GM12878 (cell line): Measurements from ENCODE around the gene TRPM5. TPM values are rescaled to one million over a fixed set of nuclear protein-coding genes. Genes with fewer than 3 reads are reported as not detected.

Source experiments
- ATAC-seq: fragments of 200-7000 bp; cut with Tn5 transposase; 3 replicates; pipeline ENCODE4 v1.9.1; 2020; ENCODE audit warnings: mild to moderate bottlenecking, moderate library complexity
- BruUV-seq: library from RNA; stranded (reverse); fragments of 400-500 nt; replicated peaks from 2 replicates; lab custom pipeline; 2021; lab: Mats Ljungman, UMichigan
- CTCF ChIA-PET: fragments of 300-600 bp; sonication (Branson Sonifier 250); formaldehyde crosslinking; extraction: SDS; loops from one replicate; lab custom pipeline; 2021; ENCODE audit warnings: inconsistent platforms; lab: Yijun Ruan, JAX
- POLR2A ChIA-PET: fragments of 350-600 bp; formaldehyde crosslinking; extraction: SDS; loops from one replicate; lab custom pipeline; 2021; ENCODE audit warnings: inconsistent platforms; lab: Charles Lee
- RAD21 ChIA-PET: fragments of 300-600 bp; sonication (Branson Sonifier 250); formaldehyde crosslinking; loops from one replicate; lab custom pipeline; 2023; ENCODE audit warnings: antibody characterized with exemption; ENCODE audit not compliant: unreplicated experiment; lab: Charles Lee
- SMC1A ChIA-PET: fragments of 300-600 bp; sonication (Branson Sonifier 250); formaldehyde crosslinking; loops from one replicate; lab custom pipeline; 2023; ENCODE audit not compliant: unreplicated experiment, uncharacterized antibody; lab: Charles Lee
- DNase-seq: peaks from one replicate; pipeline ENCODE4 v3.0.0-alpha.2; 2011; ENCODE audit warnings: low read depth, low spot score
- FAIRE-seq: peaks from 3 replicates; lab custom pipeline; 2011; peaks lifted over from hg19 to GRCh38; lab: Jason Lieb, UNC
- H2AFZ ChIP-seq: 2 replicates; pipeline ENCODE4 v1.6.0; 2011; ENCODE audit warnings: low read depth, low read length, control low read depth; ENCODE audit not compliant: control insufficient read depth
- H3K27ac ChIP-seq: 2 replicates; pipeline ENCODE4 v1.5.1; 2011; ENCODE audit warnings: control low read depth; ENCODE audit not compliant: control insufficient read depth, insufficient read depth
- H3K27me3 ChIP-seq, 2 experiments: replicated peaks in 1 of 2; 2 replicates each; pipeline versions ENCODE4 v1.6.0 to v1.6.1; 2011; ENCODE audit warnings: low read length in 1 of 2; ENCODE audit not compliant: control insufficient read depth in 2 of 2, insufficient read depth in 2 of 2
- H3K36me3 ChIP-seq, 2 experiments: 2 replicates each; pipeline ENCODE4 v1.5.1; 2011; ENCODE audit warnings: low read length in 1 of 2; ENCODE audit not compliant: control insufficient read depth in 2 of 2, insufficient read depth in 2 of 2
- H3K4me1 ChIP-seq: 2 replicates; pipeline ENCODE4 v1.6.1; 2011; ENCODE audit warnings: mild to moderate bottlenecking, low read length, moderate library complexity, mixed read lengths; ENCODE audit not compliant: control insufficient read depth, insufficient read depth
- H3K4me2 ChIP-seq: 2 replicates; pipeline ENCODE4 v1.6.0; 2011; ENCODE audit warnings: control low read depth; ENCODE audit not compliant: control insufficient read depth, insufficient read depth
- H3K4me3 ChIP-seq: fragments of 200-600 bp; sonication (generic); 2 replicates; pipeline ENCODE4 v1.5.1; 2016
- H3K79me2 ChIP-seq: 2 replicates; pipeline ENCODE4 v1.6.0; 2011; ENCODE audit warnings: low read length; ENCODE audit not compliant: control insufficient read depth, insufficient read depth
- H3K9ac ChIP-seq: 2 replicates; pipeline ENCODE4 v1.8.0; 2011; ENCODE audit warnings: low read length, control low read depth, mixed read lengths; ENCODE audit not compliant: control insufficient read depth, insufficient read depth
- H3K9me3 ChIP-seq: replicated peaks from 3 replicates; pipeline ENCODE4 v1.5.1; 2011; ENCODE audit warnings: mild to moderate bottlenecking, low read length; ENCODE audit not compliant: control insufficient read depth, insufficient read depth
- H4K20me1 ChIP-seq: 2 replicates; pipeline ENCODE4 v1.6.0; 2011; ENCODE audit not compliant: control insufficient read depth, insufficient read depth
- CBX5 ChIP-seq: sonication (generic); IDR thresholded peaks from 2 replicates; pipeline ENCODE4 v1.6.1; 2016; ENCODE audit warnings: low read depth, moderate library complexity, mild to moderate bottlenecking, inconsistent platforms
- CEBPB ChIP-seq, 2 experiments: fragments of 150-350 bp in 1 of 2; IDR thresholded peaks; 2 replicates each; pipeline ENCODE4 v1.6.1; 2012 to 2014; ENCODE audit warnings: low read depth in 2 of 2, low read length in 2 of 2, borderline replicate concordance in 1 of 2, inconsistent platforms in 1 of 2
- CTCF ChIP-seq, 3 experiments: IDR thresholded peaks in 2 of 3; conservative IDR thresholded peaks in 1 of 3; 2 replicates each; pipeline ENCODE4 v1.5.1; 2011; ENCODE audit warnings: low read depth in 3 of 3, low read length in 3 of 3, mild to moderate bottlenecking in 3 of 3, control low read depth in 2 of 3, moderate library complexity in 2 of 3, inconsistent platforms in 1 of 3, mixed read lengths in 1 of 3; ENCODE audit not compliant: control insufficient read depth in 2 of 3, insufficient read depth in 1 of 3; ENCODE audit errors: extremely low read depth in 1 of 3
- ETV6 ChIP-seq, 2 experiments: fragments of 450-650 bp in 1 of 2; IDR thresholded peaks in 1 of 2; conservative IDR thresholded peaks in 1 of 2; 2 replicates each; pipeline ENCODE4 v1.6.1; 2014; ENCODE audit warnings: antibody characterized with exemption in 1 of 2, borderline replicate concordance in 1 of 2, low read depth in 1 of 2, mild to moderate bottlenecking in 1 of 2, moderate library complexity in 1 of 2
- NR2F1 ChIP-seq: fragments of 450-650 bp; conservative IDR thresholded peaks from 2 replicates; pipeline ENCODE4 v1.6.1; 2017; ENCODE audit warnings: mild to moderate bottlenecking
- SRF ChIP-seq, 2 experiments: IDR thresholded peaks; 2 replicates each; pipeline ENCODE4 v1.6.1; 2011; ENCODE audit warnings: low read depth in 2 of 2, low read length in 2 of 2, mild to moderate bottlenecking in 1 of 2, moderate library complexity in 1 of 2
- STAT3 ChIP-seq: IDR thresholded peaks from 2 replicates; pipeline ENCODE4 v1.6.1; 2011; ENCODE audit warnings: low read depth, low read length, improper control_type of control experiment
- TCF7 ChIP-seq: IDR thresholded peaks from 2 replicates; pipeline ENCODE4 v1.6.1; 2014; ENCODE audit warnings: antibody characterized with exemption, borderline replicate concordance
- WGBS: methylation state at CpG from one replicate; pipeline ENCODE4 v1.1.6; 2016; ENCODE audit warnings: low lambda C conversion rate; ENCODE audit not compliant: insufficient replicate concordance, insufficient coverage; ENCODE audit errors: missing lambda C conversion rate; 5-methylcytosine and 5-hydroxymethylcytosine counted together
- in situ Hi-C: fragments of 300-500 bp; cut with MboI; formaldehyde crosslinking; loops from 9 replicates; pipeline ENCODE4 v1.14.3; 2018; ENCODE audit warnings: mixed read lengths
- intact Hi-C: fragments of 100-400 bp; cut with micrococcal nuclease; formaldehyde crosslinking; loops from one replicate; pipeline ENCODE4 v1.14.2; 2022; ENCODE audit not compliant: unreplicated experiment
- polyA plus RNA-seq, 11 experiments: library from polyadenylated mRNA; depleted of rRNA in 4 of 11; unstranded in 6 of 11; stranded (reverse) in 5 of 11; fragments of >200 nt; fragmentation: Nextera tagmentation in 4 of 11; fragmentation: Illumina TruSeq in 1 of 11; extraction: Ambion mirVana in 4 of 11; extraction: Trizol in 1 of 11; gene quantifications; 1 replicate in 1 of 11; 2 replicates in 10 of 11; pipeline versions ENCODE4 v1.2.1 to v1.2.3, GENCODE V29; 2011 to 2016; ENCODE audit warnings: inconsistent platforms in 2 of 11, missing spikeins in 2 of 11, low read depth in 1 of 11
- total RNA-seq, 4 experiments: library from RNA; depleted of rRNA in 3 of 4; stranded (reverse); fragments of >200 nt in 3 of 4; fragmentation: Illumina TruSeq in 1 of 4; extraction: Trizol in 1 of 4; gene quantifications; 2 replicates each; pipeline versions ENCODE4 v1.2.1 to v1.2.3, GENCODE V29; 2013 to 2021

TRPM5 gene
- total and polyA plus RNA-seq, 10 of the 15 experiments (the other 5 are each of a cell fraction or from before 2014, with no cell fraction given) = not detected

DNA sequence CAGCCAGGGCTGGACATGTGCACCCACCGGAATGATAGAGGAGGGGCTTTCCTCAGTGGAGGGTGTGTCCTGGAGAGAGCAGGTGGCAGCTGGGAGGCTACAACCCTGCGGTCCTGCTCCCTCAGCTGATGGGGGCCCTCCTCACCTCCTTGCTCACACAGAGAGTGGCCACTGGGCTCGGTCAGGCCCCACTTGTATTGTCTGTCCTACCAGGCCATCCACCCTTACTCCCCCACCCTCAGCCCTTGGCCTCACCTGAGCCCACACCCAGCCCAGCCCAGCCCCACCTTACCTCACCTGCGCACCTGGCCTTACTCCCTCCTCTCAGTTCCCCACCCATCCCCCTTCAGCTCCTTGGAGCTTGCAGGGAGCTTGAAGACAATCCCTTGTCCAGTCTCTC is 3.1 kb downstream of the TRPM5 start (continued):
- TF ChIP-seq CTCF (IDR thresholded peaks at IDR 0.05 in 2 of 3, conservative IDR thresholded peaks at IDR 0.05 in 1 of 3; ENCODE audit: control insufficient read depth in 2 of 3, extremely low read depth in 1 of 3, insufficient read depth in 1 of 3, low read depth in 3 of 3, low read length in 3 of 3) = no peak
- TF ChIP-seq, all 136 proteins: peak for 0

- no peak for TF ChIP-seq STAT3
- no peak for TF ChIP-seq SRF (IDR thresholded peaks at IDR 0.05; ENCODE audit: low read depth in 2 of 2, low read length in 2 of 2)
- TF ChIP-seq CBX5 = no peak
- no peak for TF ChIP-seq ETV6 (conservative IDR thresholded peaks at IDR 0.05 in 1 of 2, IDR thresholded peaks at IDR 0.05 in 1 of 2; ENCODE audit: borderline replicate concordance in 1 of 2, low read depth in 1 of 2)
- TF ChIP-seq NR2F1 = no peak
- TF ChIP-seq CEBPB (IDR thresholded peaks at IDR 0.05; ENCODE audit: borderline replicate concordance in 1 of 2, low read depth in 2 of 2, low read length in 2 of 2) = no peak
- TF ChIP-seq TCF7 = no peak
- H3K4me2 ChIP-seq = no peak overlapping the region
- in situ Hi-C loops = no loop called here
These were observed 3.7 kb downstream of the TRPM5 start for GRCh38 chr11:2440646-2441045.

More at GRCh38 chr11:2440646-2441045, 3.7 kb downstream of the TRPM5 start:
- WGBS = 45% methylated on average over 8 of the region's 8 CpGs
- Histone ChIP-seq H3K9me3 (no peaks in the 10 kb centered on the region; the same call in 2 of the 3 replicates), H3K4me3 (no peak overlapping the region), H3K36me3 (no peaks in the 10 kb centered on the region), H3K9ac (no peak overlapping the region), H2AFZ (no peak overlapping the region), H3K4me1 (no peaks in the 10 kb centered on the region), H4K20me1 (no peaks in the 10 kb centered on the region), H3K79me2 (no peaks in the 10 kb centered on the region), H3K27ac (no peak overlapping the region), H3K27me3 (peaks cover 2% of the 10 kb centered on the region in 2 experiments; a peak in 3 of 4 replicates)
- ATAC-seq = no peak
- CTCF ChIA-PET = no interaction called here
- no peak for DNase-seq
- BruUV-seq = no TSS peak
- SMC1A ChIA-PET = no interaction called here
- no peak for FAIRE-seq
- RAD21 ChIA-PET = interaction anchor here (0.7 kb wide), 1 partner anchor 20 kb away, joined by 3 read pairs; no protein-coding TSS in a partner anchor
- POLR2A ChIA-PET = no interaction called here
- intact Hi-C loops = no loop called here
